Measurements from ENCODE around the gene SCAF1. TPM values are rescaled to one million over a fixed set of nuclear protein-coding genes. Genes with fewer than 3 reads are reported as not detected.

Gene SCAF1
- total and polyA plus RNA-seq, 3 donors from 2014 or later, result 51.4 to 78.1 (median 70.8) TPM

- Histone ChIP-seq H3K9me3 (no peaks in the 10 kb centered on the region), H3K27me3 (no peaks in the 10 kb centered on the region), H3K27ac (peak overlapping the region in 1 of 2 donors; percentile 30), H3K4me3 (no peak overlapping the region), H3K4me1 (peaks cover 31% of the 10 kb centered on the region), H3K36me3 (ENCODE audit: low read depth, missing control alignments) (no peaks in the 10 kb centered on the region)
- DNase-seq, result no peak
- 71 to 80% methylated on average over 19 to 26 of the region's 26 CpGs for WGBS, 2 donors
- TF ChIP-seq CTCF (IDR thresholded peaks at IDR 0.05) (no peak), POLR2A (IDR thresholded peaks at IDR 0.05) (no peak)
- intact Hi-C loops (cut with DNase I; ENCODE audit: low total_unique reads), result no loop called here
These were observed 45.7 kb downstream of the SCAF1 start for GRCh38 chr19:49687566-49688316.

- no peak for TF ChIP-seq POLR2A (IDR thresholded peaks at IDR 0.05)
- 69 to 82% methylated on average over 12 of the region's 12 CpGs for WGBS, 2 donors
- Histone ChIP-seq H3K4me1 (peaks cover 31% of the 10 kb centered on the region), H3K36me3 (ENCODE audit: low read depth, missing control alignments) (no peaks in the 10 kb centered on the region), H3K4me3 (no peak overlapping the region), H3K27ac (peak overlapping the region in 1 of 2 donors; percentile 30), H3K27me3 (no peaks in the 10 kb centered on the region), H3K9me3 (no peaks in the 10 kb centered on the region)
- intact Hi-C loops (cut with DNase I; ENCODE audit: low total_unique reads), result no loop called here
- no peak for DNase-seq
These were observed 46.6 kb downstream of the SCAF1 start for GRCh38 chr19:49688531-49689132.

GRCh38 chr19:49689133-49690078, 47.4 kb downstream of the SCAF1 start, which contains the start of gene ADM5:
Gene ADM5, plus strand, starts transcription at chr19:49689594. Its CDS starts 244 bp downstream, at chr19:49689838.
- WGBS, 2 donors, result 36 to 53% methylated on average over 42 to 54 of the region's 54 CpGs
- peak within 1 kb of the TSS; percentile 45 to 84 for H3K27ac ChIP-seq
- no peaks in the 10 kb centered on the region for H3K36me3 ChIP-seq (ENCODE audit: low read depth, missing control alignments)
- H3K9me3 ChIP-seq, result no peaks in the 10 kb centered on the region
- no peak for DNase-seq
- H3K4me3 ChIP-seq, result peak within 1 kb of the TSS; percentile 47 to 56
- TF ChIP-seq CTCF (IDR thresholded peaks at IDR 0.05), result peak in 2 of 3 experiments; percentile 25 to 26
- TF ChIP-seq POLR2A (IDR thresholded peaks at IDR 0.05), result no peak
- H3K27me3 ChIP-seq, result no peaks in the 10 kb centered on the region
- peaks cover 31% of the 10 kb centered on the region for H3K4me1 ChIP-seq
- intact Hi-C loops (cut with DNase I; ENCODE audit: low total_unique reads), result no loop called here

- WGBS, 2 donors, result 24 to 26% methylated on average over 30 to 39 of the region's 39 CpGs
These were observed 48.2 kb downstream of the SCAF1 start for GRCh38 chr19:49690079-49690655.

More at GRCh38 chr19:49690079-49690655, 48.2 kb downstream of the SCAF1 start:
- Histone ChIP-seq H3K27me3 (no peaks in the 10 kb centered on the region), H3K36me3 (ENCODE audit: low read depth, missing control alignments) (no peaks in the 10 kb centered on the region), H3K4me1 (peaks cover 27% of the 10 kb centered on the region), H3K9me3 (no peaks in the 10 kb centered on the region), H3K27ac (peak overlapping the region; percentile 45 to 84), H3K4me3 (peak overlapping the region; percentile 47 to 56)
- DNase-seq, result no peak
- TF ChIP-seq CTCF (IDR thresholded peaks at IDR 0.05), result peak in 1 of 3 experiments; percentile 7
- TF ChIP-seq POLR2A (IDR thresholded peaks at IDR 0.05), result no peak
- intact Hi-C loops (cut with DNase I; ENCODE audit: low total_unique reads), result no loop called here
